ENCODE data around the gene CALR. TPM values are rescaled to one million over a fixed set of nuclear protein-coding genes. Genes with fewer than 3 reads are reported as not detected.

Gene CALR
- total and polyA plus RNA-seq, 9 of the 15 experiments (the other 6 are each of a cell fraction or from before 2014, with no cell fraction given), result 126 to 811 (median 642) TPM

DNA sequence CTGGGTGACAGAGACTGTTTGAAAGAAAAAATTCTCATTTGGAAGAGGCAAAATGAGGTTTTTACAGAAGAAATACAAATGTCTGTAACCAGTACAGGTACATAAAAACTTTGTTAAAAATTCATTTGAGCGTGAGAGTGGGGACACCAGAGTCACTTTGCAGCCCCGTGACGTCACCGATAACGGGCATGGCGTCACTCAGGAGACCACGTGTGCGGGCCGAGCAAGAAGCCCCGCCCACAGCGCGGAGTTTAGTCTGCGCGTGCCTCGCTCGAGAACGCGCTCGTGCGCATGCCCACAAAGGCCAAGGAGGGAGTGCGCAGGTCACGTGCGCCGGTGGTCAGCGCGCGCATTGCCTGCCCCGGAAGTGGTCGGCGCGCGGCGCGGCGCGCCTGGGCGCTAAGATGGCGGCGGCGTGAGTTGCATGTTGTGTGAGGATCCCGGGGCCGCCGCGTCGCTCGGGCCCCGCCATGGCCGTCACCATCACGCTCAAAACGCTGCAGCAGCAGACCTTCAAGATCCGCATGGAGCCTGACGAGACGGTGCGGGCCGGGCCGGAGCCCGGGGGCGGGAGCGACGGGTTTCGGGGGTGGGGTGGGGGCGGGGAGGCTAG lies 7.2 kb downstream of the CALR start, which contains the start of gene RAD23A (continued):
- TF ChIP-seq, protein P1, sequence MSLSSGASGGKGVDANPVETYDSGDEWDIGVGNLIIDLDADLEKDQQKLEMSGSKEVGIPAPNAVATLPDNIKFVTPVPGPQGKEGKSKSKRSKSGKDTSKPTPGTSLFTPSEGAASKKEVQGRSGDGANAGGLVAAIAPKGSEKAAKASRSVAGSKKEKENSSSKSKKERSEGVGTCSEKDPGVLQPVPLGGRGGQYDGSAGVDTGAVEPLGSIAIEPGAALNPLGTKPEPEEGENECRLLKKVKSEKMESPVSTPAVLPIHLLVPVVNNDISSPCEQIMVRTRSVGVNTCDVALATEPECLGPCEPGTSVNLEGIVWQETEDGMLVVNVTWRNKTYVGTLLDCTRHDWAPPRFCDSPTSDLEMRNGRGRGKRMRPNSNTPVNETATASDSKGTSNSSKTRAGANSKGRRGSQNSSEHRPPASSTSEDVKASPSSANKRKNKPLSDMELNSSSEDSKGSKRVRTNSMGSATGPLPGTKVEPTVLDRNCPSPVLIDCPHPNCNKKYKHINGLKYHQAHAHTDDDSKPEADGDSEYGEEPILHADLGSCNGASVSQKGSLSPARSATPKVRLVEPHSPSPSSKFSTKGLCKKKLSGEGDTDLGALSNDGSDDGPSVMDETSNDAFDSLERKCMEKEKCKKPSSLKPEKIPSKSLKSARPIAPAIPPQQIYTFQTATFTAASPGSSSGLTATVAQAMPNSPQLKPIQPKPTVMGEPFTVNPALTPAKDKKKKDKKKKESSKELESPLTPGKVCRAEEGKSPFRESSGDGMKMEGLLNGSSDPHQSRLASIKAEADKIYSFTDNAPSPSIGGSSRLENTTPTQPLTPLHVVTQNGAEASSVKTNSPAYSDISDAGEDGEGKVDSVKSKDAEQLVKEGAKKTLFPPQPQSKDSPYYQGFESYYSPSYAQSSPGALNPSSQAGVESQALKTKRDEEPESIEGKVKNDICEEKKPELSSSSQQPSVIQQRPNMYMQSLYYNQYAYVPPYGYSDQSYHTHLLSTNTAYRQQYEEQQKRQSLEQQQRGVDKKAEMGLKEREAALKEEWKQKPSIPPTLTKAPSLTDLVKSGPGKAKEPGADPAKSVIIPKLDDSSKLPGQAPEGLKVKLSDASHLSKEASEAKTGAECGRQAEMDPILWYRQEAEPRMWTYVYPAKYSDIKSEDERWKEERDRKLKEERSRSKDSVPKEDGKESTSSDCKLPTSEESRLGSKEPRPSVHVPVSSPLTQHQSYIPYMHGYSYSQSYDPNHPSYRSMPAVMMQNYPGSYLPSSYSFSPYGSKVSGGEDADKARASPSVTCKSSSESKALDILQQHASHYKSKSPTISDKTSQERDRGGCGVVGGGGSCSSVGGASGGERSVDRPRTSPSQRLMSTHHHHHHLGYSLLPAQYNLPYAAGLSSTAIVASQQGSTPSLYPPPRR (CRISPR knock-in tag; IDR thresholded peaks at IDR 0.05; ENCODE audit: borderline replicate concordance), result peak; percentile 75; the same call in 1 of the 2 replicates
- TF ChIP-seq THRAP3 (IDR thresholded peaks at IDR 0.05; ENCODE audit: borderline replicate concordance) (peak; percentile 8; the same call in 1 of the 2 replicates), ERF (CRISPR knock-in tag; IDR thresholded peaks at IDR 0.05) (peak; percentile 97), SMARCE1 (IDR thresholded peaks at IDR 0.05) (peak; percentile 45; the same call in 1 of the 2 replicates), TAF9B (IDR thresholded peaks at IDR 0.05; ENCODE audit: partially characterized antibody) (peak; percentile 79), FUS (optimal IDR thresholded peaks at IDR 0.05; ENCODE audit: low read depth, low read length) (peak; percentile 95), ATF6 (CRISPR knock-in tag; IDR thresholded peaks at IDR 0.05) (peak; percentile 31; the same call in 1 of the 2 replicates), REST (IDR thresholded peaks at IDR 0.05; ENCODE audit: borderline replicate concordance) (peak; percentile 94), REST (CRISPR knock-in tag; IDR thresholded peaks at IDR 0.05; ENCODE audit: low read depth) (peak; percentile 73; the same call in 1 of the 2 replicates), ELF2 (CRISPR knock-in tag; IDR thresholded peaks at IDR 0.05) (peak; percentile 89), EP400 (IDR thresholded peaks at IDR 0.05) (peak; percentile 94)
